Thyroid gland (tissue), 4 donors: ENCODE data around the gene SURF6. TPM values are rescaled to one million over a fixed set of nuclear protein-coding genes. Genes with fewer than 3 reads are reported as not detected.

Source experiments
- DNase-seq, 2 donors: peaks; one replicate each; pipeline ENCODE4 v3.0.0-alpha.2; 2019
- H3K27ac ChIP-seq, 3 donors: fragments of 200-600 bp; sonication (generic); 1 replicate in 2 of 3; 2 replicates in 1 of 3; pipeline ENCODE4 v1.5.1; 2016 to 2019; ENCODE audit warnings: mild to moderate bottlenecking in 1 of 3, moderate library complexity in 1 of 3
- H3K27me3 ChIP-seq: fragments of 200-600 bp; sonication (generic); one replicate; pipeline ENCODE4 v1.5.1; 2019
- H3K36me3 ChIP-seq, 2 donors: fragments of 200-600 bp; sonication (generic); one replicate each; pipeline ENCODE4 v1.5.1; 2016 to 2019
- H3K4me1 ChIP-seq, 2 donors: fragments of 200-600 bp; sonication (generic); one replicate each; pipeline ENCODE4 v1.5.1; 2017 to 2019
- H3K4me3 ChIP-seq, 3 donors: fragments of 200-600 bp; sonication (generic); replicated peaks in 1 of 3; 1 replicate in 2 of 3; 2 replicates in 1 of 3; pipeline ENCODE4 v1.5.1; 2016; ENCODE audit warnings: mild to moderate bottlenecking in 1 of 3
- H3K9me3 ChIP-seq: fragments of 200-600 bp; sonication (generic); one replicate; pipeline ENCODE4 v1.5.1; 2017
- POLR2A ChIP-seq, 2 donors: fragments of 450-650 bp; IDR thresholded peaks; one replicate each; pipeline ENCODE4 v1.6.1; 2017; ENCODE audit warnings: antibody characterized with exemption in 2 of 2, mild to moderate bottlenecking in 2 of 2, moderate library complexity in 1 of 2
- WGBS, 2 donors: methylation state at CpG; one replicate each; pipeline ENCODE4 v1.1.5; 2017; 5-methylcytosine and 5-hydroxymethylcytosine counted together
- intact Hi-C: fragments of 100-400 bp; cut with DNase I; formaldehyde crosslinking; loops from one replicate; pipeline ENCODE4 v1.15.1; 2023
- total RNA-seq, 4 donors: library from RNA; depleted of rRNA; stranded (reverse); fragments of >200 nt; gene quantifications; one replicate each; pipeline ENCODE4 v1.2.3, GENCODE V29; 2016
- TF ChIP-seq, protein P1 (sequence below), 6 experiments: fragments of 200-600 bp in 3 of 6; fragments of 450-650 bp in 3 of 6; sonication (generic) in 3 of 6; IDR thresholded peaks; one replicate each; pipeline ENCODE4 v1.5.1; 2016 to 2019; ENCODE audit warnings: antibody characterized with exemption in 6 of 6, mild to moderate bottlenecking in 2 of 6, inconsistent platforms in 1 of 6, moderate library complexity in 1 of 6

SURF6 gene
- total RNA-seq, 4 donors from 2014 or later = 18.4 to 34.9 (median 22.0) TPM

DNA sequence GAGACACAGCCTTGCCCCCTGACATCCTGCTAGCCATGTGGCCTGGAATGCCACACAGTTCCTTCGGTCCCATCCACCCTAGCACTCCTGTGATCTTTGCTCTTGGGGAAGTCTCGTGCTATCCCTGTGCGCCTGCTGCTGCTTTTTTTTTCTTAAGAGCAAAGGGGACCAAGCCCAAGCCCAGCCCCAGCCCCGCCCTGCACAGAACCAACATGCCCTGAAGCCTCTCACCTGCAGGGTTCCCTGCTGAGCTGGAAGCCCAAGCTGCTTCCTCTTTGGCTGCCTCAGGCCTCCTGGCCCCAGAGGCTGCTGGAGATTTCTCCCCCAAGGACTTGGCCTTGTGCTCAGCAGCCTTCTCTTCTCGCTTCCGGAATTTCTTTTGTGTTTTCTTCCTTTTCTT is 1.8 kb downstream of the SURF6 start:
- no peak for DNase-seq
- H3K27ac ChIP-seq = no peak overlapping the region
- H3K27me3 ChIP-seq = no peaks in the 10 kb centered on the region
- TF ChIP-seq, protein P1, sequence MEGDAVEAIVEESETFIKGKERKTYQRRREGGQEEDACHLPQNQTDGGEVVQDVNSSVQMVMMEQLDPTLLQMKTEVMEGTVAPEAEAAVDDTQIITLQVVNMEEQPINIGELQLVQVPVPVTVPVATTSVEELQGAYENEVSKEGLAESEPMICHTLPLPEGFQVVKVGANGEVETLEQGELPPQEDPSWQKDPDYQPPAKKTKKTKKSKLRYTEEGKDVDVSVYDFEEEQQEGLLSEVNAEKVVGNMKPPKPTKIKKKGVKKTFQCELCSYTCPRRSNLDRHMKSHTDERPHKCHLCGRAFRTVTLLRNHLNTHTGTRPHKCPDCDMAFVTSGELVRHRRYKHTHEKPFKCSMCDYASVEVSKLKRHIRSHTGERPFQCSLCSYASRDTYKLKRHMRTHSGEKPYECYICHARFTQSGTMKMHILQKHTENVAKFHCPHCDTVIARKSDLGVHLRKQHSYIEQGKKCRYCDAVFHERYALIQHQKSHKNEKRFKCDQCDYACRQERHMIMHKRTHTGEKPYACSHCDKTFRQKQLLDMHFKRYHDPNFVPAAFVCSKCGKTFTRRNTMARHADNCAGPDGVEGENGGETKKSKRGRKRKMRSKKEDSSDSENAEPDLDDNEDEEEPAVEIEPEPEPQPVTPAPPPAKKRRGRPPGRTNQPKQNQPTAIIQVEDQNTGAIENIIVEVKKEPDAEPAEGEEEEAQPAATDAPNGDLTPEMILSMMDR (IDR thresholded peaks at IDR 0.05) = no peak
- TF ChIP-seq POLR2A (IDR thresholded peaks at IDR 0.05) = no peak
- H3K4me1 ChIP-seq = peaks cover 16 to 21% of the 10 kb centered on the region in 2 donors
- intact Hi-C loops = loop anchor here (5.0 kb wide), 1 partner anchor 147 kb away; no protein-coding TSS in a partner anchor
- H3K9me3 ChIP-seq = no peaks in the 10 kb centered on the region
- H3K4me3 ChIP-seq = no peak overlapping the region
- peaks cover 39 to 40% of the 10 kb centered on the region in 2 donors for H3K36me3 ChIP-seq
- WGBS, 2 donors = 94 to 97% methylated on average over 6 of the region's 6 CpGs

DNA sequence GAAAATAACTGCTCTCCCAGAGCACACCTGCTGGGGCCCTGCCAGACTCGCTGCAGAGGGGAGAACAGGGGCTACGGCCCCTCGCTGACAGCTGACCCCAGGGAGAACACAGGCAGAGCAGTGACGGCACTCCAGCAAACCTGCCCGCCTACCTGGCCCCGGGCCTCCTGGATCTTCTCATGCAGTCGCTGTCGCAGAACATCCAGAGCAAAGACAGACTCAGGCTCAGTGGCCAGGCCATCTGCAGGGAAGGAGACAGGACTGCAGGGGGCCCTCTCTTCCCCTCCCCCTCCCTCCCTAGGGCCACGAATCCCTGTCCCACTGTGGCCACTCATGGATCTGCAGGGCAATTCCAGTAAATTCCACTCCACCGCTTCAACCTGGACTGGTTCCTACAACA is 2.4 kb downstream of the SURF6 start:
- no peak overlapping the region for H3K27ac ChIP-seq
- intact Hi-C loops = loop anchor here (5.0 kb wide), 1 partner anchor 146 kb away; no protein-coding TSS in a partner anchor
- H3K27me3 ChIP-seq = no peaks in the 10 kb centered on the region
- H3K9me3 ChIP-seq = no peaks in the 10 kb centered on the region
- no peak for TF ChIP-seq POLR2A (IDR thresholded peaks at IDR 0.05)
- TF ChIP-seq, protein P1 (IDR thresholded peaks at IDR 0.05) = no peak
- H3K4me3 ChIP-seq = no peak overlapping the region
- H3K36me3 ChIP-seq = peaks cover 39 to 40% of the 10 kb centered on the region in 2 donors
- DNase-seq = no peak
- H3K4me1 ChIP-seq = peaks cover 16 to 22% of the 10 kb centered on the region in 2 donors
- WGBS, 2 donors = 80 to 97% methylated on average over 5 to 8 of the region's 10 CpGs

DNA sequence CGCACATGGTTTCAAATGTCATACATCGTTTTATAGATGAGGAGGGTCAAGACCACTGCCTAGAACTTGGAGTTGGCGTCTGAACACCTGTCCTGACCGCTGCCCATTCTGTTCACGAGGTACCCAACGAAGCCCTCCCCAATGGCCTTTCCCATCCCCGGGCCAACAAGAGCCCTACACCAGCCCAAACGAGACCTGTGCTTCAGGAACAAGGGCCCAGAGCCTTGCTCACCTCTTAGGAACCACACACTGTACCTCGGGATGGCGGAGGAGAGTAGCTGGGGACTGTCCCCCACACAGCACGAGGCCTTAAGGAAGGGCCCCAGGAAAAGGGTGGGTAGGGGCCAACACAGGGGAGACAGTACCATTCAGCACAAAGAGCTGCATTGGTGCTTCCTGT is 3.0 kb downstream of the SURF6 start:
- H3K4me1 ChIP-seq = peaks cover 16 to 27% of the 10 kb centered on the region in 2 donors
- 94 to 98% methylated on average over 9 to 11 of the region's 11 CpGs for WGBS, 2 donors
- H3K9me3 ChIP-seq = no peaks in the 10 kb centered on the region
- intact Hi-C loops = loop anchor here (5.0 kb wide), 1 partner anchor 146 kb away; no protein-coding TSS in a partner anchor
- H3K27me3 ChIP-seq = no peaks in the 10 kb centered on the region
- no peak for DNase-seq
- H3K27ac ChIP-seq = no peak overlapping the region
- peaks cover 39 to 40% of the 10 kb centered on the region in 2 donors for H3K36me3 ChIP-seq
- H3K4me3 ChIP-seq = no peak overlapping the region
- TF ChIP-seq, protein P1 (IDR thresholded peaks at IDR 0.05) = no peak
- no peak for TF ChIP-seq POLR2A (IDR thresholded peaks at IDR 0.05)

DNA sequence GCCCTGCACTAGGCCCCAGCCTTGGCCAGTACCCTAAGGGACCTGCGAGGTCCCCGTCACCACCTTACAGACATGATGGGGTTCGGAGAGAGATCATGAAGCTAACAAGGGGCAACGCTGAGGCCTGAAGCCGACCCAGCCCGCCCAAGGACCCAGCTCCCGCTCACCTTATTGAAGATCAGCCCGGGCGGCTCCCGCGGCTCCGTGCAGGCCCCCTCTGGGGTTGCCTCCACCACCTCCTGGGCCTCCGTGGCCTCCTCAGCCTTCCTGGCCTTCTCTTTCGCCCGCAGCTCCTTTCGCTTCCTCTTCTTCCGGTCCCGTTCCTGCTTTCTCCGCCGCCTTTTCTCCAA is 3.6 kb downstream of the SURF6 start:
- Histone ChIP-seq H3K4me3 (no peak overlapping the region), H3K36me3 (peaks cover 39 to 40% of the 10 kb centered on the region in 2 donors), H3K27ac (no peak overlapping the region), H3K27me3 (no peaks in the 10 kb centered on the region), H3K4me1 (peaks cover 16 to 34% of the 10 kb centered on the region in 2 donors), H3K9me3 (no peaks in the 10 kb centered on the region)
- no peak for DNase-seq
- intact Hi-C loops = loop anchor here (5.0 kb wide), 1 partner anchor 145 kb away; no protein-coding TSS in a partner anchor
- no peak for TF ChIP-seq POLR2A (IDR thresholded peaks at IDR 0.05)
- TF ChIP-seq, protein P1 (IDR thresholded peaks at IDR 0.05) = no peak
- 85 to 91% methylated on average over 20 of the region's 20 CpGs for WGBS, 2 donors

DNA sequence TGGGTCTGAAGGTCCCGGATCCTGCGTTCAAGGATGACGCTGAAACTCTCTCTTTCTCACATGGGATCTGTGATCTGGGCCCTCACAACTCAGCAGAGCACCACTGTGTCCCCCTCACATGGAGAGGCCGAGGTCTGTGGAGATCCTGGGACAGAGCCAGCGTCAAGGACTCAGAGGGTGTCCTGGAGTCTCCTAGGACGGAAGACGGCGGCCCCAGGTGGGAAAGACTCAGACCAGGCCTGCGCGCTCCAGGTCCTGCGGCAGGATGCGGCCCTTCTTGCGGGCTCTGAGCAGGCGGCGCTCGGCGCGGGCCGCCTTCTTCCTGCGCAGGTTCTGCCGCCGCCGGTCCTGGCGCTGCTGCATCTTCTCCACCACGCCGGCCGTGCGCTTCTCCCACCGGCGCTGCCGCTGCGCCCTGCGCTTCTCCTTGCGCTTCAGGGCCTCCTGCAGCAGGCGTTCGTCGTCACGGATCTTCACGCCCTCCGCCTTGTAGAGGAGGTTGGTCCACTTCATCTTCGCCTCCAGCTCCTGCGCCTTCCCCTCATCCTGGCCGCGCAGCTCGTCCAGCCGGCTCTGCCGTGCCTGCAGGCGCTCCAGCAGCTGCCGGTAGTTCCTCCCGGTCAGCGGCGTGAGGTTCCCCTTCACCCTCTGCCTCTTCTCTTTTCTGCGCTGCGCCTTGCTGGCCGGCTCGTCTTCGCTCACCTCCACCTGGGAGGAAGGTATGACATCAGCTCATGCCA is 4.2 kb downstream of the SURF6 start:
- no peak overlapping the region for H3K27ac ChIP-seq
- H3K9me3 ChIP-seq = no peaks in the 10 kb centered on the region
- no peaks in the 10 kb centered on the region for H3K27me3 ChIP-seq
- peaks cover 39 to 40% of the 10 kb centered on the region in 2 donors for H3K36me3 ChIP-seq
- H3K4me3 ChIP-seq = no peak overlapping the region
- TF ChIP-seq, protein P1 (IDR thresholded peaks at IDR 0.05) = no peak
- no peak for TF ChIP-seq POLR2A (IDR thresholded peaks at IDR 0.05)
- H3K4me1 ChIP-seq = peaks cover 16 to 38% of the 10 kb centered on the region in 2 donors
- DNase-seq = no peak
- 97 to 98% methylated on average over 57 of the region's 57 CpGs for WGBS, 2 donors
- intact Hi-C loops = loop anchor here (5.0 kb wide), 1 partner anchor 145 kb away; no protein-coding TSS in a partner anchor
